ENCODE results near the gene ARHGAP6.

- no peak for TF ChIP-seq EZH2 (IDR thresholded peaks at IDR 0.05)
- TF ChIP-seq POLR2AphosphoS5 (IDR thresholded peaks at IDR 0.05; ENCODE audit: borderline replicate concordance, low read depth, low read length) = no peak
- TF ChIP-seq FOXP2 (optimal IDR thresholded peaks at IDR 0.05; ENCODE audit: control extremely low read depth, extremely low read length, insufficient read depth) = no peak
Observed at GRCh38 chrX:11434607-11435006, 231.1 kb downstream of the ARHGAP6 start.

Measured in SK-N-MC (cell line).